SU-DHL-6 (cell line): Measurements from ENCODE around the gene ZNF507.

Source experiments
- H2AFZ ChIP-seq: fragments of 200-600 bp; sonication (generic); 2 replicates; pipeline ENCODE4 v1.6.1; 2014; ENCODE audit warnings: low read depth, mild to moderate bottlenecking, moderate library complexity, mixed read lengths, antibody characterized with exemption, low read length; ENCODE audit not compliant: severe bottlenecking
- H3F3A ChIP-seq: fragments of 200-600 bp; shearing (Covaris generic); 2 replicates; pipeline ENCODE4 v1.6.0; 2016; ENCODE audit warnings: antibody characterized with exemption, mild to moderate bottlenecking; ENCODE audit not compliant: insufficient read depth
- H3K27ac ChIP-seq: fragments of 200-600 bp; sonication (generic); 2 replicates; pipeline ENCODE4 v1.5.1; 2016; ENCODE audit warnings: low read depth, mild to moderate bottlenecking, low read length, moderate library complexity, mixed read lengths
- H3K27me3 ChIP-seq: fragments of 200-600 bp; sonication (generic), shearing (Covaris generic); 2 replicates; pipeline ENCODE4 v1.6.0; 2014; ENCODE audit warnings: mild to moderate bottlenecking, low read length
- H3K36me3 ChIP-seq: fragments of 200-600 bp; sonication (generic); 2 replicates; pipeline ENCODE4 v1.6.1; 2014; ENCODE audit warnings: mild to moderate bottlenecking, low read length, mixed read lengths
- H3K4me2 ChIP-seq: fragments of 300-600, 200-600 bp; shearing (Covaris generic), sonication (generic); 2 replicates; pipeline ENCODE4 v1.6.0; 2014; ENCODE audit warnings: low read length, low read depth, mild to moderate bottlenecking; ENCODE audit not compliant: poor library complexity, severe bottlenecking
- H3K4me3 ChIP-seq: fragments of 200-600 bp; sonication (generic); 2 replicates; pipeline ENCODE4 v1.5.1; 2014; ENCODE audit warnings: antibody characterized with exemption, low read length, mild to moderate bottlenecking, mixed read lengths; ENCODE audit not compliant: insufficient read depth, poor library complexity, severe bottlenecking
- H3K79me2 ChIP-seq: fragments of 200-600 bp; sonication (generic); 2 replicates; pipeline ENCODE4 v1.6.1; 2014; ENCODE audit warnings: mild to moderate bottlenecking, low read length, moderate library complexity; ENCODE audit not compliant: insufficient read depth
- H3K9ac ChIP-seq: fragments of 200-600 bp; sonication (generic); 2 replicates; pipeline ENCODE4 v1.7.0; 2014; ENCODE audit warnings: mild to moderate bottlenecking, low read length
- H3K9me2 ChIP-seq: fragments of 200-600 bp; sonication (generic); replicated peaks from 2 replicates; pipeline ENCODE4 v1.6.1; 2014; ENCODE audit warnings: low read length; ENCODE audit not compliant: insufficient read depth
- H3K9me3 ChIP-seq: fragments of 200-600 bp; sonication (generic); 2 replicates; pipeline ENCODE4 v1.6.1; 2014; ENCODE audit warnings: low read length, mixed read lengths; ENCODE audit not compliant: insufficient read depth
- H4K20me1 ChIP-seq: fragments of 200-600 bp; sonication (generic); 2 replicates; pipeline ENCODE4 v1.6.1; 2014; ENCODE audit warnings: low read depth, mild to moderate bottlenecking, antibody characterized with exemption, low read length, moderate library complexity, mixed read lengths
- EZH2phosphoT487 ChIP-seq: fragments of 200-600 bp; sonication (generic), shearing (Covaris generic); conservative IDR thresholded peaks from 2 replicates; pipeline ENCODE4 v1.6.1; 2018; ENCODE audit warnings: mild to moderate bottlenecking, antibody characterized with exemption, low read length, moderate library complexity, mixed read lengths
- TF ChIP-seq, protein P1 (sequence below): fragments of 200-600 bp; sonication (generic); IDR thresholded peaks from one replicate; pipeline ENCODE4 v1.5.1; 2017; ENCODE audit warnings: antibody characterized with exemption, mild to moderate bottlenecking, low read length, moderate library complexity; ENCODE audit not compliant: insufficient read depth, poor library complexity, severe bottlenecking

ZNF507 gene

DNA sequence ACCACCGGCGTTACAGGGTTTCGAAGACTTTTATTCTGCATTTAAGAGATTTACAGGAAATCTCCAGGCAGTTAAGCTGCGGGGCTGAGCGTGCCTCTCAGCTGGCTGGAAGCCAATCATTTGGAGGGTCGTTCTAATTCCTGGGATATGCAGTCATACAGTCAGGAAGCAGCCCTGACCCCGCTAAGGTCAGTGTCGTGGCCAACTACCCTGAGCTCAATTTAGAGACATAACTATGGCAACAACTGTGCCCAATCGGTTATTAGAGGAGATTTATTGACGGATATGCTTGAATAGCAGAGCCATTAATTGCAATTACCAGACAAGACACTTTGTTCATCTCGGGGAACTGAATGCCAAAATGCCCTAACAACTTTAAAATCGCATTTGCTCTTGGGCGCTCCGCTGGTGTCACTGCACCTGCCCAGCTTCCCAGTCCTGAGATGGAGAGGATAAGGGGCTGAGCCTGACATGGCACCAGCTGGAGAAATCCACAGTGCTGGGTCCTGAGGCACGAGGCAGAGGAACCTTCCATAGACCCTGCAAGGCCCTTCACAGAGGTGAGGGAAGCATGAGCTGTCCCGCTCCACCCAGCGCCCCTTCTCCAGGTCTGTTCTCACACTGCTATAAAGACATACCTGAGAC is 15.1 kb upstream of the ZNF507 start:
- no peaks in the 10 kb centered on the region for H4K20me1 ChIP-seq
- no peaks in the 10 kb centered on the region for H3K9me3 ChIP-seq
- no peaks in the 10 kb centered on the region for H3K36me3 ChIP-seq
- H3K9ac ChIP-seq: no peak overlapping the region
- H3K27ac ChIP-seq: no peak overlapping the region
- H3K4me2 ChIP-seq: no peak overlapping the region
- H3K9me2 ChIP-seq: no peaks in the 10 kb centered on the region
- 0 out of 2 replicates have a peak, but pooled peaks cover 2% of the 10 kb centered on the region for H3K27me3 ChIP-seq
- no peak overlapping the region for H3K4me3 ChIP-seq
- H3K79me2 ChIP-seq: no peaks in the 10 kb centered on the region
- no peaks in the 10 kb centered on the region for H3F3A ChIP-seq
- H2AFZ ChIP-seq: no peak overlapping the region
- TF ChIP-seq, protein P1, sequence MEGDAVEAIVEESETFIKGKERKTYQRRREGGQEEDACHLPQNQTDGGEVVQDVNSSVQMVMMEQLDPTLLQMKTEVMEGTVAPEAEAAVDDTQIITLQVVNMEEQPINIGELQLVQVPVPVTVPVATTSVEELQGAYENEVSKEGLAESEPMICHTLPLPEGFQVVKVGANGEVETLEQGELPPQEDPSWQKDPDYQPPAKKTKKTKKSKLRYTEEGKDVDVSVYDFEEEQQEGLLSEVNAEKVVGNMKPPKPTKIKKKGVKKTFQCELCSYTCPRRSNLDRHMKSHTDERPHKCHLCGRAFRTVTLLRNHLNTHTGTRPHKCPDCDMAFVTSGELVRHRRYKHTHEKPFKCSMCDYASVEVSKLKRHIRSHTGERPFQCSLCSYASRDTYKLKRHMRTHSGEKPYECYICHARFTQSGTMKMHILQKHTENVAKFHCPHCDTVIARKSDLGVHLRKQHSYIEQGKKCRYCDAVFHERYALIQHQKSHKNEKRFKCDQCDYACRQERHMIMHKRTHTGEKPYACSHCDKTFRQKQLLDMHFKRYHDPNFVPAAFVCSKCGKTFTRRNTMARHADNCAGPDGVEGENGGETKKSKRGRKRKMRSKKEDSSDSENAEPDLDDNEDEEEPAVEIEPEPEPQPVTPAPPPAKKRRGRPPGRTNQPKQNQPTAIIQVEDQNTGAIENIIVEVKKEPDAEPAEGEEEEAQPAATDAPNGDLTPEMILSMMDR: no peak
- TF ChIP-seq EZH2phosphoT487: no peak

DNA sequence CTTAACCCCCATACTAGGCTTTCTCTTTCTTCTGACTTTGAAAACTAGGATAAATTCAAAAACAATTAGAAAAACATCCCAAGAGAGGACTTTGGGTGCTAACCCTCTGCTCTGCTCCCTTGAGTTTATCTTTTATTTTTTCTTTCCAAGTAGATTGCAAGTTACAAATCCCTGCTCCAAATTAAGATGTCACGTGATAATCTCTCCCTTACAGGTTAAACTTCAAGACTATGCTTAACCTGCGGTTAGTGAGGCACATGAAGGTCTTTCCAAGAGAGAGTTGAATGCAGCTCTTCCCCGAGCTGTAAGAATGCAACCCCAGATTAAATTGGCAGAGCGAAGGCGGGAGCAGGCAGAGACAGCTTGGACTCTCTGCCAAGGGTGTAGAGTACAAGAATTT is 12.2 kb upstream of the ZNF507 start:
- Histone ChIP-seq H3K9ac (no peak overlapping the region), H3F3A (no peaks in the 10 kb centered on the region), H2AFZ (no peak overlapping the region), H3K79me2 (no peaks in the 10 kb centered on the region), H3K9me2 (no peaks in the 10 kb centered on the region), H3K4me3 (no peak overlapping the region), H3K9me3 (no peaks in the 10 kb centered on the region), H3K4me2 (no peak overlapping the region), H3K27me3 (0 out of 2 replicates have a peak, but pooled peaks cover 2% of the 10 kb centered on the region), H3K36me3 (no peaks in the 10 kb centered on the region), H4K20me1 (no peaks in the 10 kb centered on the region), H3K27ac (no peak overlapping the region)
- TF ChIP-seq, protein P1: no peak
- no peak for TF ChIP-seq EZH2phosphoT487

DNA sequence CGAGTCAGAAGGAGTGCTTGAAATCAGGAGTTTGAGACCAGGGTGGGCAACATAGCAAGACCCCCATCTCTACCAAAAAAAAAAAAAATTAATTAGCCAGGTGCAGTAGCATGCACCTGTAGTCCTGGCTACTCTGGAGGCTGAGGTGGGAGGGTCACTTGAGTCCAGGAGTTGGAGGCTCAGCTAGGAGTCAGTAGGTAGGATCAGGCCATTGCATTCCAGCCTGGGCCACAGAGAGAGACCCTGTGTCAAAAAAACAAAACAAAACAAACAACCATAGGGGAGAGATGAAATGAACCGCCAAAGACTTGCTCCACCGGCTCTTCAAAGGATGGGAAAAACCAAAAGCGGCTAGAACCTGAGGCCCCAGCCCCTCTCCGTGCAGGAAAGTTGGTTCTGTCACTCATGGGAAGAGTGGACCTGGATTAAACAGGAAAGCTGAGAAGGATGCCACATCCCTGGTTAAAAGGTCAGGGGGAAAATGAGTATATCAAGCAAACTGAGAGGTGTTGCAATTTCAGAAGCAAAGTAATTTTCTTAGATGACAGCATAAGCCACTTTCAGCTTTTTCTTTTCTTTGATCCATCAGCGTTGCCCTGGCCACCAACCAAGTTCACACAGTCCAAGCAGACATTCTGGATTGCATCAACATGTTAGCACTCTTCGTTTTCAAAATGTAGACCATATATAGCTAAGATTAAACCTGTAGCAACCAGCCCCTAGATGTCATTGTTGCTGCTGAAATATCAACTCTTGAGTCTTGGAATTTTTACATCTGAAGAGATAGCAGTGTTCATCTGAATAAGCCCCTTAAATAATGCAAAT is 8.9 kb upstream of the ZNF507 start:
- H3K27me3 ChIP-seq: 0 out of 2 replicates have a peak, but pooled peaks cover 2% of the 10 kb centered on the region
- no peaks in the 10 kb centered on the region for H4K20me1 ChIP-seq
- no peaks in the 10 kb centered on the region for H3K9me2 ChIP-seq
- H3K27ac ChIP-seq: no peak overlapping the region
- H3K36me3 ChIP-seq: no peaks in the 10 kb centered on the region
- H3K4me2 ChIP-seq: no peak overlapping the region
- no peak overlapping the region for H3K9ac ChIP-seq
- no peaks in the 10 kb centered on the region for H3F3A ChIP-seq
- no peaks in the 10 kb centered on the region for H3K9me3 ChIP-seq
- H3K4me3 ChIP-seq: no peak overlapping the region
- TF ChIP-seq, protein P1: no peak
- no peak for TF ChIP-seq EZH2phosphoT487
- H3K79me2 ChIP-seq: no peaks in the 10 kb centered on the region
- no peak overlapping the region for H2AFZ ChIP-seq
